HG03135 (cell line): ENCODE measurements around the gene GPSM3.
"Not testable (repeated sequence)": the region's sequence is repeated elsewhere in the genome, so short reads cannot be mapped to it uniquely, and the experiment has no call there.

Experiments used
- ATAC-seq: cut with Tn5 transposase; IDR thresholded peaks from one replicate; pipeline ENCODE4 v1.9.1; 2021; ENCODE audit warnings: mild to moderate bottlenecking, moderate library complexity; ENCODE audit not compliant: unreplicated experiment

The GPSM3 gene, protein sequence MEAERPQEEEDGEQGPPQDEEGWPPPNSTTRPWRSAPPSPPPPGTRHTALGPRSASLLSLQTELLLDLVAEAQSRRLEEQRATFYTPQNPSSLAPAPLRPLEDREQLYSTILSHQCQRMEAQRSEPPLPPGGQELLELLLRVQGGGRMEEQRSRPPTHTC

DNA sequence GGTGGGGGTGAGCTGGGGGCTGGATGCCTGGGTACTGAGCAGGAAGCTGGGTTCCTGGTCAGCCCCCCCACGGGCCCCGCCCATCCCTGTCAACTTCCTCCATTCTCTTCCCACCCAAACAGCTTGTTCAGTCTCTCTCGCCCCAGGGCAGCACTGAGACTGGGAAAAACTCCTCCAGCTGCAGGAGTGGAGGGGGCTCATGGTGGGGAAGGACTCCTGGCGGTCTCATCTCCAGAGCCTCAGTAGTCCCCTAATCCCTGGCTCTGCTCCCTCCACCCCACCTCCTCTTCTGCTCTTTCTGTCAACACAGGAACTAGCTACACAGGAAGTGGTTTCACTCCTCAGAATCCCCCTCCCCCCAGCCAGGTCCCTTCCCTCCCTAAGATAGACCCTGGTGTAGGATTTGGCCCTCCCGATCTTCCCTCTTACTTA, at the start of gene GPSM3:
GPSM3 (minus strand) TSS at position 36 of the 432 bp plus-strand sequence. CDS start 130 bp downstream, outside the sequence.
- no peak for ATAC-seq

- ATAC-seq: no peak
These were observed 48.2 kb upstream of the GPSM3 start for GRCh38 chr6:32240686-32241085.

- no peak for ATAC-seq
These were observed 47.0 kb upstream of the GPSM3 start for GRCh38 chr6:32239462-32239861.

DNA sequence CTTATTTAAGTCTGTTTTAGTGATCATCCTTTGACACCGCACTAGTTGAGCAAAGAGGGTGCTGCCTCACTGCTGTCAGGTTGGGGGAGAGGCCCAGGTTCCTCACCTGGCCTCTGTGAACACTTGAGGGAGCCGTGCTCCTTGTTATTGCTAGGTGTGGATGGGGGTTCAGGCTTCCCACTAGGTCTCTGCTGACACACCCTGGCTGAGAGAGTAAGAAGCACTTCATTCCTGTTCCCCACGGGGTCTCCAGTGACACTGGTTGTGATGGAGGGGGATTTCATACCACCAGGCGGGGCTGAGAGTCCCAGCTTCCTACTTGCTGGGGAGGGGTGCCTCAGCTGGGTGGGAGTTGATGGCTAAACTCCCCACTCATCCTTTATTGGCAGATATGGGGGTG, 42.5 kb upstream of the GPSM3 start:
- ATAC-seq: no peak

- no peak for ATAC-seq
These were observed 34.0 kb upstream of the GPSM3 start for GRCh38 chr6:32226434-32226833.

- no peak for ATAC-seq
These were observed 32.3 kb upstream of the GPSM3 start for GRCh38 chr6:32224696-32225095.

- ATAC-seq: no peak
These were observed 31.1 kb upstream of the GPSM3 start, which contains the start of gene NOTCH4 for GRCh38 chr6:32223258-32224235. Gene NOTCH4, minus strand, starts transcription at chr6:32224067. Its CDS starts 139 bp downstream, at chr6:32223928.

- no peak for ATAC-seq
These were observed 30.1 kb upstream of the GPSM3 start for GRCh38 chr6:32222333-32223230.

- no peak for ATAC-seq
These were observed 27.6 kb upstream of the GPSM3 start for GRCh38 chr6:32220021-32220420.

GRCh38 chr6:32218167-32218566, 25.7 kb upstream of the GPSM3 start:
- no peak for ATAC-seq

GRCh38 chr6:32216998-32217397, 24.6 kb upstream of the GPSM3 start:
- ATAC-seq: no peak

- ATAC-seq: no peak
These were observed 23.8 kb upstream of the GPSM3 start for GRCh38 chr6:32216285-32216684.

- ATAC-seq: no peak
These were observed 23.2 kb upstream of the GPSM3 start for GRCh38 chr6:32215617-32216016.

GRCh38 chr6:32214126-32214525, 21.7 kb upstream of the GPSM3 start:
- ATAC-seq: no peak

GRCh38 chr6:32213649-32214048, 21.2 kb upstream of the GPSM3 start:
- no peak for ATAC-seq

GRCh38 chr6:32212076-32212760, 19.8 kb upstream of the GPSM3 start:
- no peak for ATAC-seq

GRCh38 chr6:32211432-32211831, 19.0 kb upstream of the GPSM3 start:
- ATAC-seq: not testable (repeated sequence)

GRCh38 chr6:32210191-32210601, 17.8 kb upstream of the GPSM3 start:
- no peak for ATAC-seq

GRCh38 chr6:32208996-32209395, 16.6 kb upstream of the GPSM3 start:
- no peak for ATAC-seq

- ATAC-seq: no peak
These were observed 11.8 kb upstream of the GPSM3 start for GRCh38 chr6:32204268-32204715.
